Spleen (tissue), 7 donors: ENCODE results near the gene ITPR1.

ENCODE experiments used
- CTCF ChIP-seq, 11 experiments: fragments of 200-600 bp in 7 of 11; fragments of 450-650 bp in 4 of 11; sonication (generic) in 4 of 11; IDR thresholded peaks in 8 of 11; conservative IDR thresholded peaks in 3 of 11; 1 replicate in 7 of 11; 2 replicates in 4 of 11; pipeline versions ENCODE4 v1.4.0 to v1.8.0; 2016 to 2021; ENCODE audit warnings: antibody characterized with exemption in 11 of 11, inconsistent platforms in 4 of 11, mild to moderate bottlenecking in 1 of 11
- POLR2A ChIP-seq, 3 donors: fragments of 450-650 bp; IDR thresholded peaks; one replicate each; pipeline ENCODE4 v1.5.1; 2017; ENCODE audit warnings: antibody characterized with exemption in 3 of 3, mild to moderate bottlenecking in 1 of 3
- donor health status: DM: no; HTN: no; CAD: no; lungs with moderate emphysema.
- donor health status: DM: no; HTN: no; CAD: no.
- donor health status: DM: no; HTN: no; CAD: no.

- TF ChIP-seq CTCF (IDR thresholded peaks at IDR 0.05 in 8 of 11, conservative IDR thresholded peaks at IDR 0.05 in 3 of 11), result no peak
- TF ChIP-seq POLR2A (IDR thresholded peaks at IDR 0.05), result no peak
Measured at GRCh38 chr3:4647411-4647810, 154.3 kb downstream of the ITPR1 start.
